HG02642 (cell line): ENCODE results near the gene KCNAB3.
A peak's percentile ranks its signal among the peaks of the same experiment; 100 is the strongest.

Experiments
- ATAC-seq: cut with Tn5 transposase; IDR thresholded peaks from one replicate; pipeline ENCODE4 v1.9.1; 2021; ENCODE audit warnings: mild to moderate bottlenecking; ENCODE audit not compliant: unreplicated experiment, poor library complexity

Gene KCNAB3

GRCh38 chr17:7909089-7909488 is 20.6 kb downstream of the KCNAB3 start:
- ATAC-seq = no peak

- no peak for ATAC-seq
These were observed 26.2 kb downstream of the KCNAB3 start for GRCh38 chr17:7903154-7904103.

GRCh38 chr17:7897773-7898172 is 31.9 kb downstream of the KCNAB3 start:
- no peak for ATAC-seq

GRCh38 chr17:7897090-7897489 is 32.6 kb downstream of the KCNAB3 start:
- ATAC-seq = no peak

- no peak for ATAC-seq
These were observed 34.8 kb downstream of the KCNAB3 start for GRCh38 chr17:7894866-7895265.

GRCh38 chr17:7894226-7894625 is 35.4 kb downstream of the KCNAB3 start:
- no peak for ATAC-seq

- no peak for ATAC-seq
These were observed 36.3 kb downstream of the KCNAB3 start for GRCh38 chr17:7893187-7893880.

GRCh38 chr17:7889166-7889955 is 40.3 kb downstream of the KCNAB3 start:
- no peak for ATAC-seq

- no peak for ATAC-seq
These were observed 41.3 kb downstream of the KCNAB3 start, which contains the start of gene CHD3 for GRCh38 chr17:7888184-7888920. Gene CHD3, plus strand, starts transcription at chr17:7888789. Its CDS starts 212 bp downstream, at chr17:7889001.

GRCh38 chr17:7887482-7888183 is 42.0 kb downstream of the KCNAB3 start:
- ATAC-seq = peak; percentile 54

- no peak for ATAC-seq
These were observed 42.6 kb downstream of the KCNAB3 start for GRCh38 chr17:7887038-7887481.

GRCh38 chr17:7886227-7887037 is 43.2 kb downstream of the KCNAB3 start:
- peak; percentile 21 for ATAC-seq

- ATAC-seq = peak; percentile 35
These were observed 44.1 kb downstream of the KCNAB3 start for GRCh38 chr17:7885367-7886226.

- peak; percentile 5 for ATAC-seq
These were observed 44.9 kb downstream of the KCNAB3 start for GRCh38 chr17:7884581-7885366.

GRCh38 chr17:7883781-7884386 is 45.8 kb downstream of the KCNAB3 start:
- ATAC-seq = no peak

GRCh38 chr17:7882629-7883028 is 47.0 kb downstream of the KCNAB3 start:
- ATAC-seq = no peak
